Astrocyte of the cerebellum (primary cell): Measurements from ENCODE around the gene CBLL2.

Experiments
- DNase-seq: peaks from one replicate; pipeline ENCODE4 v3.0.0-alpha.2; 2011; ENCODE audit warnings: low read depth
- H3K4me3 ChIP-seq: 2 replicates; pipeline ENCODE4 v1.5.1; 2011; ENCODE audit warnings: mild to moderate bottlenecking, low read depth, low read length, moderate library complexity
- in situ Hi-C: cut with HindIII; loops from 2 replicates; pipeline ENCODE4 v1.10.0; 2017; ENCODE audit warnings: low sequenced_read_pairs
- TF ChIP-seq, protein P1 (sequence below): IDR thresholded peaks from 2 replicates; pipeline ENCODE4 v1.5.1; 2012; ENCODE audit warnings: low read length, low read depth, moderate library complexity, mild to moderate bottlenecking; ENCODE audit errors: missing control alignments

CBLL2 gene

GRCh38 chrX:22310779-22311178 lies 38.1 kb downstream of the CBLL2 start:
- in situ Hi-C loops = no loop called here
- no peak for DNase-seq

GRCh38 chrX:22313766-22314165 lies 41.1 kb downstream of the CBLL2 start:
- TF ChIP-seq, protein P1, sequence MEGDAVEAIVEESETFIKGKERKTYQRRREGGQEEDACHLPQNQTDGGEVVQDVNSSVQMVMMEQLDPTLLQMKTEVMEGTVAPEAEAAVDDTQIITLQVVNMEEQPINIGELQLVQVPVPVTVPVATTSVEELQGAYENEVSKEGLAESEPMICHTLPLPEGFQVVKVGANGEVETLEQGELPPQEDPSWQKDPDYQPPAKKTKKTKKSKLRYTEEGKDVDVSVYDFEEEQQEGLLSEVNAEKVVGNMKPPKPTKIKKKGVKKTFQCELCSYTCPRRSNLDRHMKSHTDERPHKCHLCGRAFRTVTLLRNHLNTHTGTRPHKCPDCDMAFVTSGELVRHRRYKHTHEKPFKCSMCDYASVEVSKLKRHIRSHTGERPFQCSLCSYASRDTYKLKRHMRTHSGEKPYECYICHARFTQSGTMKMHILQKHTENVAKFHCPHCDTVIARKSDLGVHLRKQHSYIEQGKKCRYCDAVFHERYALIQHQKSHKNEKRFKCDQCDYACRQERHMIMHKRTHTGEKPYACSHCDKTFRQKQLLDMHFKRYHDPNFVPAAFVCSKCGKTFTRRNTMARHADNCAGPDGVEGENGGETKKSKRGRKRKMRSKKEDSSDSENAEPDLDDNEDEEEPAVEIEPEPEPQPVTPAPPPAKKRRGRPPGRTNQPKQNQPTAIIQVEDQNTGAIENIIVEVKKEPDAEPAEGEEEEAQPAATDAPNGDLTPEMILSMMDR = no peak
- in situ Hi-C loops = no loop called here
- no peak overlapping the region for H3K4me3 ChIP-seq
- no peak for DNase-seq

More at GRCh38 chrX:22310779-22311178, 38.1 kb downstream of the CBLL2 start:
- TF ChIP-seq, protein P1 = no peak
- H3K4me3 ChIP-seq = no peak overlapping the region

DNA sequence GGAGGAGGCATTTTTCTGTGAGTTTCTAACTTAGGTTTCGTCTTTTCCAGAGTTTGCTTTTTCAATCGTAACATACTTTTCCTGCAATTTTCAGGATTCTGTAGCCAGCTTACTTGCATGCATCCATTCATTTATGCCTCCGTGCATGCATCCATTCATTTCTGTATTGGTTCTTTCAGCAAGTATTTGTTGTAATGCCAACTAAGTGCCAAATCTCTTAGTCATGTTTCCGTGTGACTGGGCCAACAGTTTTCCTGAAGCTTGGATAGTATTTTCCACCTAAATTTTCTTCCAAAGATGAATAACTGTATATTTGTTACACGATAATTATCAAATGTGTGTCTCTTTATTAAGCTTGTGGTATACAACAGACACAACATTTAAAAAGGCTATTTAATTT lies 41.5 kb downstream of the CBLL2 start:
- H3K4me3 ChIP-seq = no peak overlapping the region
- DNase-seq = no peak
- TF ChIP-seq, protein P1 = no peak
- in situ Hi-C loops = no loop called here

DNA sequence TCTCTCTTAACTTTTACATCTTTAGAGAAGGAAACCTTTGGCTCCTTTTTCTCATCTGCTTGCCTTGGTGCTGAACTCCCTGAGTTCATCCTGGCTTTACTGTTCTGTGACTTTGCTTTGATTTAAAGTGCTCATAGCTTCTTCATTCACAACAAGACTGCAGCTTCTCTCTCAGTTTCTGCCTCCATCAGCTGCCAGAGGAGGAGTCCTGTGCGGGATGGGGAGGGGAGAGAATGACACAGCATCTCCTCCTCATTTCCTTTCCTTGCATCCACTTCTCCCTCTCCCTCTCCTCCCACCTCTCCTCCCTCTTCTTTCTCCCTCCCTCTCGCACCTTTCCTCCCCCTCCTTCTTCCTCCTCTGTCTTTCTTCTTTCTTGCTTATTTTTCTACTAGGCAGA lies 42.0 kb downstream of the CBLL2 start:
- in situ Hi-C loops = no loop called here
- no peak for DNase-seq
- TF ChIP-seq, protein P1 = no peak
- H3K4me3 ChIP-seq = no peak overlapping the region

- TF ChIP-seq, protein P1 = no peak
- in situ Hi-C loops = no loop called here
- DNase-seq = no peak
- no peak overlapping the region for H3K4me3 ChIP-seq
Observed at GRCh38 chrX:22315151-22315550, 42.4 kb downstream of the CBLL2 start.

GRCh38 chrX:22320236-22320873 lies 47.6 kb downstream of the CBLL2 start:
- no peak overlapping the region for H3K4me3 ChIP-seq
- in situ Hi-C loops = no loop called here
- TF ChIP-seq, protein P1 = no peak
- DNase-seq = no peak
